ENCODE data around the gene SLC1A5.
A peak's percentile ranks its signal among the peaks of the same experiment; 100 is the strongest.

SLC1A5 gene

GRCh38 chr19:46745521-46746280 lies 42.7 kb downstream of the SLC1A5 start, which contains the start of gene FKRP (continued):
- TF ChIP-seq ZBTB26 (tag by site-specific recombination; optimal IDR thresholded peaks at IDR 0.05) (peak; percentile 23), GLIS1 (tag by site-specific recombination; IDR thresholded peaks at IDR 0.05) (0 out of 2 replicates have a peak, but pooled peaks have one; percentile 7), ZNF121 (tag by site-specific recombination; IDR thresholded peaks at IDR 0.05) (no peak), GLI4 (tag by site-specific recombination; IDR thresholded peaks at IDR 0.05) (no peak), ZNF169 (tag by site-specific recombination; IDR thresholded peaks at IDR 0.05) (no peak), ZNF548 (tag by site-specific recombination; IDR thresholded peaks at IDR 0.05) (no peak), ZNF398 (tag by site-specific recombination; IDR thresholded peaks at IDR 0.05) (peak; percentile 79), MZF1 (tag by site-specific recombination; IDR thresholded peaks at IDR 0.05; ENCODE audit: borderline replicate concordance) (no peak), SP3 (tag by site-specific recombination; IDR thresholded peaks at IDR 0.05) (peak; percentile 75), ZFHX2 (tag by site-specific recombination; conservative IDR thresholded peaks at IDR 0.05) (no peak)

GRCh38 chr19:46745030-46745429 lies 43.4 kb downstream of the SLC1A5 start:
- TF ChIP-seq ZNF266 (tag by site-specific recombination; IDR thresholded peaks at IDR 0.05; ENCODE audit: low read depth), result no peak
- TF ChIP-seq ZFHX2 (tag by site-specific recombination; conservative IDR thresholded peaks at IDR 0.05), result peak; percentile 51; the same call in 1 of the 2 replicates
- TF ChIP-seq PRDM10 (tag by site-specific recombination; IDR thresholded peaks at IDR 0.05), result no peak; the same call in 1 of the 2 replicates
- TF ChIP-seq PRDM1 (tag by site-specific recombination; IDR thresholded peaks at IDR 0.05), result no peak
- peak; percentile 45; the same call in 1 of the 2 replicates for TF ChIP-seq EGR2 (tag by site-specific recombination; IDR thresholded peaks at IDR 0.05; ENCODE audit: low read depth)
- ChIA-PET CTCF (interaction anchor here (0.5 to 2.4 kb wide), 12 partner anchors 8 to 174 kb away, joined by 3 to 11 read pairs (median 4); no protein-coding TSS in a partner anchor), POLR2A (interaction anchor here (0.6 to 2.2 kb wide), 6 partner anchors 9 to 375 kb away, joined by 3 to 6 read pairs (median 4); partner anchors contain the start of genes AP2S1, CALM3 and SLC1A5)
- no peaks in the 10 kb centered on the region for H3K9me3 ChIP-seq (ENCODE audit: control insufficient read depth, insufficient read depth, low read depth, low read length)
- H3K27ac ChIP-seq (ENCODE audit: extremely low read depth, low read depth, low read length), result peak overlapping the region; percentile 99
- peaks cover 22 to 37% of the 10 kb centered on the region in 2 experiments; a peak in 2 of 3 replicates for H3K36me3 ChIP-seq (ENCODE audit: control insufficient read depth in 2 of 2, insufficient read depth in 1 of 2, low read length in 2 of 2)
- H3K4me3 ChIP-seq (ENCODE audit: low read depth, low read length), result peak overlapping the region; percentile 70
- peaks cover 6% of the 10 kb centered on the region for H3K4me1 ChIP-seq (ENCODE audit: control insufficient read depth, insufficient read depth, low read length)

Data from HEK293 (cell line).